ENCODE data around the gene CLN6.
A peak's percentile ranks its signal among the peaks of the same experiment; 100 is the strongest.
"Not testable (repeated sequence)": the region's sequence is repeated elsewhere in the genome, so short reads cannot be mapped to it uniquely, and the experiment has no call there.

The CLN6 gene

DNA sequence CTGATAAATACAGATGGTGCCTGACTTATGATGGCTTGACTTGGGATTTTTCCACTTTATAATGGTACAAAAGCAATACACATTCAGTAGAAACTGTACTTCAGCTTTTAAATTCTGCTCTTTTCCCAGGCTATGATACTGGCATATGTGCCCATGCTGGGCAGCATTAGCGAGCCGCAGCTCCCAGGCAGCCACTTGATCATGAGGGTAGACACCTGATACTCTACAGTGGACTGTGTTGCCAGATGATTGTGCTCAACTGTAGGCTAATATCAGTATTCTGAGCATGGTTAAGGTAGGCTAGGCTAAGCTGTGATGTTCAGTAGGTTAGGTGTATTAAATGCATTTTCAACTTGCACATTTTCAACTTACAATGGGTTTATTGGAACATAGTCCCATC lies 30.4 kb upstream of the CLN6 start:
- FAIRE-seq (peak; percentile 62), DNase-seq (ENCODE audit: insufficient read length, low spot score) (no peak)
- TF ChIP-seq POU2F2 (IDR thresholded peaks at IDR 0.05; ENCODE audit: low read depth, low read length) (no peak), PAX5 (IDR thresholded peaks at IDR 0.05; ENCODE audit: insufficient read depth, low read length, severe bottlenecking) (no peak)

DNA sequence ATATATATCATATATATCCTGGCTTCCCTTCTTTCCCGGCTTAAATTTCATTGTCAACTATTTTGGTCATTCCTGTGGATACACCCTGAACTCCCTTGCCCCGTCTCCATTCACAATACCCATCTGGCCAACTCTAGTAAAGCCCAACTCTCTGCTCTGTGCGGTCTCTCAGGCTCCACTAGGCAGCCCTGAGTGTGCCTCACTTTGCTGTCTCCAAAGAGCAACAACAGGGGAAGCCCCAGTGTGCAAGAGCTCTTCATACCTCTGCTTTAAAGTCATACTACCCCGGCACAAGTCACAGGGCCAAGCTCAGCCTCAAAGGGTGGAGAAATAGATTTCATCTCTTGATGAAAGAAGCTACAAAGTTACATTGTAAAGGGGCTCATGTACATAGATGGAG lies 29.2 kb upstream of the CLN6 start:
- no peak for DNase-seq (ENCODE audit: insufficient read length, low spot score)
- FAIRE-seq, result peak; percentile 51
- TF ChIP-seq POLR2AphosphoS5 (IDR thresholded peaks at IDR 0.05; ENCODE audit: low read depth, low read length) (no peak), POU2F2 (IDR thresholded peaks at IDR 0.05; ENCODE audit: low read depth, low read length) (no peak), PAX5 (IDR thresholded peaks at IDR 0.05; ENCODE audit: insufficient read depth, low read length, severe bottlenecking) (no peak), SPI1 (IDR thresholded peaks at IDR 0.05; ENCODE audit: low read depth, low read length) (no peak), POLR2A (IDR thresholded peaks at IDR 0.05; ENCODE audit: low read depth, low read length) (no peak), TAF1 (IDR thresholded peaks at IDR 0.05; ENCODE audit: low read depth, low read length) (no peak)

DNA sequence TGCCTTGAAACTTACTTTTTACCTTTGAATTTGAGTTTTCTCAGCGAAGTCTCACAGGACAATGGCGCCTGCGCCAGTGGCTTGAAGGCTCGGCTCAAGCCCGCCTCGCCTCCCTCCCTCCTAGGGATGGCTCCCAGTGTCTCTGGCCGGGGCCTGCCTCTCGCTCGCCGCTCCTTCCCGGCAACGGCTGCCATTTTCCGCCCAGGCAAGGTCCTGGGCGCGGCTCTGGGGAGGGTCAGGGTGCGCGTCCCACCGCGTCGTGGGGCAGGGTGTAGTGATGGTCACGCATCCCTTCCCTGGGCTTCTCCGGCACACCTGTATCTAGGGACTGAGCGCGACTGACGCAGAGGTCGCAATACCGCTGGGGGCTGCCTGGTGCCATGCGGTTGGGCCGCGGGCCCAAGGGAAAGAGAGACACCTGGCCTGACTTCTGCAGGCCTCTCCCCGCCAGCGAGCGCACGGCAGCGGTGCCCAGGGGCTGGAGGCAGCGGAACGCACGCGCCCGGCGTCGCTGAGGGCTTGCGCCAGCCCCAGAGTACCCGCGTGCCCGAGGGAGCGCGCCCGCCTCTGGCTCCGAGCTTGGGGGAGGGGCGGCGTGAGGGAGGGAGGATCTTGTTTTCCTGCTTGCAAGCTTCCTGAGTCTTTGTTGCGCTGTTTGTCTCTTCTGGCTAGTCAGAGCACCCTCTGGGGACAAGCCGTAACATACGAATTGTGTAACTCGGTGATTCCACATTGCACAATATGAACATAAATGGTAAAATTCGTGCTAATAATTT lies 27.3 kb upstream of the CLN6 start:
- no peak for TF ChIP-seq POLR2A (IDR thresholded peaks at IDR 0.05; ENCODE audit: low read depth, low read length)
- TF ChIP-seq SPI1 (IDR thresholded peaks at IDR 0.05; ENCODE audit: low read depth, low read length), result no peak
- TF ChIP-seq PAX5 (IDR thresholded peaks at IDR 0.05; ENCODE audit: insufficient read depth, low read length, severe bottlenecking), result no peak
- no peak for TF ChIP-seq POU2F2 (IDR thresholded peaks at IDR 0.05; ENCODE audit: low read depth, low read length)
- TF ChIP-seq TAF1 (IDR thresholded peaks at IDR 0.05; ENCODE audit: low read depth, low read length), result no peak
- TF ChIP-seq POLR2AphosphoS5 (IDR thresholded peaks at IDR 0.05; ENCODE audit: low read depth, low read length), result no peak
- peak; percentile 82 for FAIRE-seq
- DNase-seq (ENCODE audit: insufficient read length, low spot score), result peak; percentile 33

DNA sequence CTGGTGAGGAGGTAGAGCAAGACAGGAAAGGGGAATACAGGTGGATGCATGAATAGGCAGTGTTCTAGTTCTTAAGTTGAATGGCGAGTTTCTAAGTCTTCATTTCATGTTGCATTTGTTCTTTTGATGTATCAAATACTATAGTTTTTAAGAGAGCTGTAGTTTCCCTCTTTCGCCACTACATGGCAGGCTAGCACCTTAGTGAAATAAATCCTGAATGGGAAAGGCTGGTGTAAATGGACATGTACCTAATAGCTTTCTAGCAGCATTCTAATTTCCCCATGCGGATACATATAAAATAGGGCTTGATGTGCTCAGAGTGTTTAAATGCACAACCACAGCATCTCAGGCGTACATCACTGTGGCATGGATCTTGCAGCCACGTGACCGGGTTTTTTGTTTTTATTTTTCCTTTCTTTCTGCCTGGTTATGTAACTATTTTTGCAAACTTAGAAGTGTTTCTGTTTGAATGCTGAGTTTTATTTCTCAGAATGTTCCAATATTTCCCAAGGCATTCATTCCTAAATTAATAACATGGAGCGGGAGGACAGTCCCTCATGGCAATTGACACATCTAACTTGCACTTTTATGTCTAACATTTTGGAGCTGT lies 23.5 kb upstream of the CLN6 start:
- FAIRE-seq (no peak), DNase-seq (ENCODE audit: insufficient read length, low spot score) (peak; percentile 32)
- no peak for TF ChIP-seq PAX5 (IDR thresholded peaks at IDR 0.05; ENCODE audit: insufficient read depth, low read length, severe bottlenecking)
- no peak for TF ChIP-seq SPI1 (IDR thresholded peaks at IDR 0.05; ENCODE audit: low read depth, low read length)
- TF ChIP-seq POLR2AphosphoS5 (IDR thresholded peaks at IDR 0.05; ENCODE audit: low read depth, low read length), result no peak
- TF ChIP-seq TAF1 (IDR thresholded peaks at IDR 0.05; ENCODE audit: low read depth, low read length), result no peak
- no peak for TF ChIP-seq POLR2A (IDR thresholded peaks at IDR 0.05; ENCODE audit: low read depth, low read length)
- no peak for TF ChIP-seq POU2F2 (IDR thresholded peaks at IDR 0.05; ENCODE audit: low read depth, low read length)

DNA sequence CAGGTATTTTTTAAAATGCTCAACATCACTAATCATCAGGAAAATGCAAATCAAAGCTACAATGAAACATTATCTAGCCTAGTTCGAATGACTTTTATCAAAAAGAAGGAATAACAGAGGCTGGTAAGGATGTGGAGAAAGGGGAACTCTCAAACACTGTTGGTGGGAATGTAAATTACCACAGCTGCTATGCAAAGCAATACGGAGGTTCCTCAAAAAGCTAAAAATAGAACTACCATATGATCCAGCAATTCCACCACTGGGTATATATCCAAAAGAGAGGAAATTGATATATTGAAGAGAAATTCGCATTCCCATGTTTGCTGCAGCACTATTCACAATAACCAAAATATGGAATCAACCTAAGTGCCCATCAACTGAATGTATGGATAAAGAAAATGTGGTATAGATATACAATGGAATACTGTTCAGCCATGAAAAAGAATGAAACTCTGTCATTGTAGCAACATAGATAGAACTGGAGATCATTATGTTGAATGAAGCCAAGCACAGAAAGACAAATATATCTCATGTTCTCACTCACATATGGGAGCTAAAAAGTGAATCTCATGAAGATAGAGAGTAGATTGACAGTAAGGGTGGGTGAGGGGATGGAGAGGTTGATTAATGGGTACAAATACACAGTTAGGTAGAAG lies 19.7 kb upstream of the CLN6 start:
- FAIRE-seq (no peak), DNase-seq (ENCODE audit: insufficient read length, low spot score) (no peak)
- TF ChIP-seq POLR2A (IDR thresholded peaks at IDR 0.05; ENCODE audit: low read depth, low read length) (no peak), POLR2AphosphoS5 (IDR thresholded peaks at IDR 0.05; ENCODE audit: low read depth, low read length) (no peak), PAX5 (IDR thresholded peaks at IDR 0.05; ENCODE audit: insufficient read depth, low read length, severe bottlenecking) (no peak), SPI1 (IDR thresholded peaks at IDR 0.05; ENCODE audit: low read depth, low read length) (no peak), TAF1 (IDR thresholded peaks at IDR 0.05; ENCODE audit: low read depth, low read length) (no peak), POU2F2 (IDR thresholded peaks at IDR 0.05; ENCODE audit: low read depth, low read length) (no peak)

DNA sequence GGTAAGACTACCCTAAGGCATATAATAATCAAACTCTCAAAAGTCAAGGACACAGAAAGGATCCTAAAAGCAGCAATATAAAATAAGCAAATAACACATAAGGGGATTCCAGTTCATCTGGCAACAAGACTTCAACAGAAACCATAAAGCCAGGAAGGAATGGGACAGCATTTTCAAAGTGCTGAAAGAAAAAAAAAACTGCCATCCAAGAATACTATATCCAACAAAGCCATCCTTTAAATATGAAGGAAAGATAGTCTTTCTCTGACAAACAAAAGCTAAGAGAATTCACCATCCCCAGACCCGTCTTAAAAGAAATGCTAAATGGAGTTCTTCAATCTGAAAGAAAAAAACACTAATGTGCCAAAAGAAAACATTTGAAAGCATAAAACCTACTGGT lies 14.7 kb upstream of the CLN6 start:
- FAIRE-seq, result no peak
- TF ChIP-seq POLR2A (IDR thresholded peaks at IDR 0.05; ENCODE audit: low read depth, low read length), result no peak
- no peak for TF ChIP-seq TAF1 (IDR thresholded peaks at IDR 0.05; ENCODE audit: low read depth, low read length)
- TF ChIP-seq PAX5 (IDR thresholded peaks at IDR 0.05; ENCODE audit: insufficient read depth, low read length, severe bottlenecking), result no peak
- TF ChIP-seq SPI1 (IDR thresholded peaks at IDR 0.05; ENCODE audit: low read depth, low read length), result no peak
- no peak for TF ChIP-seq POU2F2 (IDR thresholded peaks at IDR 0.05; ENCODE audit: low read depth, low read length)
- no peak for TF ChIP-seq POLR2AphosphoS5 (IDR thresholded peaks at IDR 0.05; ENCODE audit: low read depth, low read length)
- DNase-seq (ENCODE audit: insufficient read length, low spot score), result no peak

DNA sequence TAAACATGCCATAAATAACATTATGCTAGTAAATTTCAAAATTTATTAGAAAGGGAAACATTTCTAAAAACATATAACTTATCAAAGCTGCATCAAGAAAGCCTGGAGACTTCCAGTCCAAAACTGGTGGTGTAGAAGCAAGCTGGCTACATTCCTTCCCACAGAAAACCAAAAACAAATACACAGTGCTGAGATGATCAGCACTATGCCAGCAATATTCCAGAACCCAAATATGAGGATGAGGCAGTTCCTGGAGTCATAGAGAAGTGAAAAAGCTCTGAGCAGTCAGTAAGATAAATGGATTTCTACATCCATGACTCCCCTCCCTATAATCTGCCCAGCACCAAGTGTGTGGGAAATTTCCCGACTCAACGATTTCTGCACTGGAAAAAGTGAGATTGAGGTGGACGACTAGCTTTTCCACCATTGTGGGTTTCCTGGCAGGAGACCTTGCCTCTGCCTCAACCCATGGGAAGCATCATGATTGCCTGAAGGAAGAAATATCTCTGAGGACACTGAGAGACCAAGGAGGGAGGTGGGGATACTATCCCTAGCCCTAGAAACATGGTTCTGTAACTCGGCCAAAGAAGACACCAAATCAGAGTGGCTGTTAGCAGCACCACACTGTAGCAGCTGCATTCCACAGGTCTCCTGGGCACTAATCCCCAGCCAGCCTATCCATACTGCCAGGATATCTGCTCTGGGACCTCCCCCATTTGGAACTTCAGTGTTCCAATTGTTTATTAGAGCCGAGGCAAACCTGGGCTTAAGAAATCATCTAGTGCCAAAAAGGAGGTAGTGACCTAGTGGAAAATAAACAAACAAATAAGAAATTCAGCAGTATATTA lies 11.8 kb upstream of the CLN6 start:
- DNase-seq (ENCODE audit: insufficient read length, low spot score) (no peak), FAIRE-seq (no peak)
- TF ChIP-seq POU2F2 (IDR thresholded peaks at IDR 0.05; ENCODE audit: low read depth, low read length) (no peak), POLR2AphosphoS5 (IDR thresholded peaks at IDR 0.05; ENCODE audit: low read depth, low read length) (no peak)

DNA sequence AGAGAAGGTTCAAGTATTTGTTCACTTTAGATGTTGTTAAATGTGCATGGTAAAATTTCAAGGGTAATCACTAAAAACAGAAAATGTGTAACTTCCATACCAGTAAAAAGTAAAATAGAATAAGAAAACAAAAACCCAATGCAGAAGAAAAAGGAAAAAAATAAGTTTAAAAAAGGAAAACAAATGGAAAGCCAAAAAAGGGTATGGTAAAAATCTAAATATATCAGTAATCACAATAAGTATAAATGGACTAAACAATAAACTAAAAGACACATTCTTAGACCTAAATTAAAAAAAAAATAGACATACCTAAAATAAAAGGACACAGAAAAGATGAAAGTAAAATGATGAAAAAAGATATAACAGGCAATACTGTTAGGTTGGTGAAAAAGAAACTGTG lies 9.5 kb upstream of the CLN6 start:
- no peak for TF ChIP-seq POLR2AphosphoS5 (IDR thresholded peaks at IDR 0.05; ENCODE audit: low read depth, low read length)
- TF ChIP-seq SPI1 (IDR thresholded peaks at IDR 0.05; ENCODE audit: low read depth, low read length), result no peak
- TF ChIP-seq TAF1 (IDR thresholded peaks at IDR 0.05; ENCODE audit: low read depth, low read length), result no peak
- no peak for TF ChIP-seq POLR2A (IDR thresholded peaks at IDR 0.05; ENCODE audit: low read depth, low read length)
- no peak for TF ChIP-seq PAX5 (IDR thresholded peaks at IDR 0.05; ENCODE audit: insufficient read depth, low read length, severe bottlenecking)
- FAIRE-seq (no peak), DNase-seq (ENCODE audit: insufficient read length, low spot score) (no peak)

DNA sequence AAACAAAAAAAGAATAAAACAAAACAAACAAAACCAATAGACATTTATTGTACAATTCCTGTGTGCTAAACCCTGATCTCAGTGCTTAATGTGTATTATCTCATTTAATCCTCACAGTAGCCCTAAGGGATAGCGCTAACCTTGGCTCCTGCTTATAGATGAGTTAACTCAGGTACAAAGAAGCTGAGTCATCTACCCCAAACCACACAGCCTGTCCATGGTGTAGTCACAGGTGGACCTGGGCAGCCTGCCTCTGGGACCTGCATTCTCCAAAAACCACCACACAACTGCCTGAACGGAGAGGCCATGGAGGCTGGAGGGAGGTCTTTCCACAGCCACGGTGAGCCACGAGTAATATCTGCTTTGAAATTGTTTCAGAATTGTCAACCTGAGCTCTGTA lies 5.5 kb upstream of the CLN6 start:
- no peak for DNase-seq (ENCODE audit: insufficient read length, low spot score)
- no peak for FAIRE-seq
- TF ChIP-seq TAF1 (IDR thresholded peaks at IDR 0.05; ENCODE audit: low read depth, low read length) (no peak), POLR2AphosphoS5 (IDR thresholded peaks at IDR 0.05; ENCODE audit: low read depth, low read length) (no peak), PAX5 (IDR thresholded peaks at IDR 0.05; ENCODE audit: insufficient read depth, low read length, severe bottlenecking) (no peak), POU2F2 (IDR thresholded peaks at IDR 0.05; ENCODE audit: low read depth, low read length) (no peak), SPI1 (IDR thresholded peaks at IDR 0.05; ENCODE audit: low read depth, low read length) (no peak), POLR2A (IDR thresholded peaks at IDR 0.05; ENCODE audit: low read depth, low read length) (no peak)

DNA sequence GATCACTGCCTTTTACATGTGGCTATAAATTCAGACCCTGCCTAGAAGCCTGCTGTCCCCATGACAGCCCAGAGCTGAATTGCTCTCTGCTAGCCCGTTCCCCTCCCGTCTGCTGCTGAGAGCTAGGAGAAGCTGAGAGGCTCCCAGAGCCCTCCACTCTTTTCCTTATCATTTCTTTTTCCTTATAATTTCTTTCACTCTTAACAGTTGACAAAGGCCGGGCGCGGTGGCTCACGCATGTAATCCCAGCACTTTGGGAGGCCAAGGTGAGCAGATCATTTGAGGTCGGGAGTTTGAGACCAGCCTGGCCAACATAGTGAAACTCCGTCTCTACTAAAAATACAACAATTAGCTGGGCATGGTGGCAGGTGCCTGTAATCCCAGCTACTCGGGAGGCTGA lies 5.0 kb upstream of the CLN6 start:
- FAIRE-seq, result not testable (repeated sequence)

More for the DNA sequence above, 5.0 kb upstream of the CLN6 start:
- not testable (repeated sequence) for DNase-seq (ENCODE audit: insufficient read length, low spot score)
